Liver (tissue), 3 donors: ENCODE measurements around the gene ARID4A.

Experiments used
- ATF3 ChIP-seq: IDR thresholded peaks from 2 replicates; pipeline ENCODE4 v1.6.1; 2016; ENCODE audit warnings: antibody characterized with exemption
- CTCF ChIP-seq: fragments of 150-350 bp; IDR thresholded peaks from 2 replicates; pipeline ENCODE4 v1.5.1; 2017; ENCODE audit warnings: improper control_type of control experiment, low read depth, low read length; ENCODE audit not compliant: missing input control
- EGR1 ChIP-seq, 2 donors: IDR thresholded peaks; 2 replicates each; pipeline ENCODE4 v1.6.1; 2016 to 2018; ENCODE audit warnings: antibody characterized with exemption in 2 of 2, low read depth in 2 of 2
- MAX ChIP-seq: IDR thresholded peaks from 2 replicates; pipeline ENCODE4 v1.6.1; 2016; ENCODE audit warnings: antibody characterized with exemption
- RAD21 ChIP-seq, 2 donors: IDR thresholded peaks; 2 replicates each; pipeline ENCODE4 v1.6.1; 2016; ENCODE audit warnings: antibody characterized with exemption in 2 of 2, mild to moderate bottlenecking in 2 of 2
- REST ChIP-seq: IDR thresholded peaks from 2 replicates; pipeline ENCODE4 v1.6.1; 2016; ENCODE audit warnings: antibody characterized with exemption, mild to moderate bottlenecking
- RXRA ChIP-seq, 2 donors: IDR thresholded peaks; 2 replicates each; pipeline ENCODE4 v1.6.1; 2017 to 2018; ENCODE audit warnings: antibody characterized with exemption in 2 of 2, mild to moderate bottlenecking in 1 of 2
- YY1 ChIP-seq: IDR thresholded peaks from 2 replicates; pipeline ENCODE4 v1.6.1; 2016; ENCODE audit warnings: antibody characterized with exemption, mild to moderate bottlenecking
- donor health status: healthy.
- donor health status: healthy.

DNA sequence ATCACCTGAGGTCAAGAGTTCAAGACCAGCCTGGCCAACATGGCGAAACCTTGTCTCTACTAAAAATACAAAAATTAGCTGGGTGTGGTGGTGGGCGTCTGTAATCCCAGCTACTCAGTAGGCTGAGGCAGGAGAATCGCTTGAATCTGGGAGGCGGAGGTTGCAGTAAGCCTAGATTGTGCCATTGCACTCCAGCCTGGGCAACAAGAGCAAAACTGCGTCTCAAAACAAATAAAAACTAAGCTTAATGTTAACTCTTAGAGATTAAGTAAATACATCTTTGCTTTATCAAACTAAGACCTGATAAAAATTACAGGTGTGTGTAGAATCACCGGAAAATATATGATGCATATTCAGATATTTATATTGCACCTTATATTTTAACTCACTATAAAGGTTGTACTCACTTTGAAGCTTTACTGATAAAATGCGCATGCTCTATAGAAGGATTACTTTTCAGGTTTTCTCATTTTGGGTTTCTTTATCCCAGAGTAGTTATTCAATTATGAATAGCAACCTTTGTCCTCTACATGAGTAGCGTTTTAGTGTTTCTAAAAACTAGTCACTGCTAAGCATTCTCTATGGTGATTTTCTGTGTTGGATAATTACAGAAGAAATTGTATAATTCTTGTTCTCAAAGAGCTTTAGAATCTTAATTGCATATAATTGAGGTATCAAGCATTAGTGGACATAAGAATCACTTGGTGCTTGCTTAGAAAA, 9.4 kb downstream of the ARID4A start:
- TF ChIP-seq CTCF, result no peak
- no peak for TF ChIP-seq REST
- TF ChIP-seq MAX, result no peak
- TF ChIP-seq YY1, result no peak
- TF ChIP-seq RAD21 (IDR thresholded peaks at IDR 0.05), result no peak
- TF ChIP-seq RXRA (IDR thresholded peaks at IDR 0.05), result no peak
- TF ChIP-seq ATF3, result no peak
- no peak for TF ChIP-seq EGR1 (IDR thresholded peaks at IDR 0.05; ENCODE audit: low read depth in 2 of 2)
